ENCODE measurements around the gene FNBP1.
"Not testable (repeated sequence)": the region's sequence is repeated elsewhere in the genome, so short reads cannot be mapped to it uniquely, and the experiment has no call there.

The FNBP1 gene

DNA sequence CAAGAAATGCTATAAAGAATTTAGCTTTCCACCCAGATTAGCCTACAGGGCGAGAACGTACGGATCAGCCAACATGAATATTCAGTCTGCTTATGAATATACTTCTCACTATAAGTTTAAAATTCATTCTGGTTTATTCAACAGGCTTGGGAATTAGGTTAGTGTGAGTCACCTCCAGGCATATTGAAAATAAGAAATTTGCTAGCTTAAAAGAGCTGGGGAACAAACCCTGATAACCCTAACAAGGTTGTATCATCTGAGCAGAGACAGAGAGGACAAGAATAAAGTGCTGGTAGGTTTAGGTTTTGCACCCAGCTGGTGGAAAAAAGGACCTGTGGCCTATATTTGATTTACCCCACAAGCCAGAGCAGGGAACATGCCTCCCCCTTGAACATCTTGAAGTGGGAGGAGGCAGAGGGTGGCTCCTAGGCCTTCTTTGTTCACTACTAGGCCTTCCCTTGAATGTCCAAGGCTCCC, 12.3 kb downstream of the FNBP1 start:
- H3K27ac Mint-ChIP-seq: peak overlapping the region; percentile 95
- peak overlapping the region; percentile 75 for H3K4me3 Mint-ChIP-seq
- H3K36me3 Mint-ChIP-seq: peaks cover 24% of the 10 kb centered on the region
- H3K4me1 Mint-ChIP-seq: peaks cover 91% of the 10 kb centered on the region
- no peaks in the 10 kb centered on the region for H3K27me3 Mint-ChIP-seq
- no peaks in the 10 kb centered on the region for H3K9me3 Mint-ChIP-seq

DNA sequence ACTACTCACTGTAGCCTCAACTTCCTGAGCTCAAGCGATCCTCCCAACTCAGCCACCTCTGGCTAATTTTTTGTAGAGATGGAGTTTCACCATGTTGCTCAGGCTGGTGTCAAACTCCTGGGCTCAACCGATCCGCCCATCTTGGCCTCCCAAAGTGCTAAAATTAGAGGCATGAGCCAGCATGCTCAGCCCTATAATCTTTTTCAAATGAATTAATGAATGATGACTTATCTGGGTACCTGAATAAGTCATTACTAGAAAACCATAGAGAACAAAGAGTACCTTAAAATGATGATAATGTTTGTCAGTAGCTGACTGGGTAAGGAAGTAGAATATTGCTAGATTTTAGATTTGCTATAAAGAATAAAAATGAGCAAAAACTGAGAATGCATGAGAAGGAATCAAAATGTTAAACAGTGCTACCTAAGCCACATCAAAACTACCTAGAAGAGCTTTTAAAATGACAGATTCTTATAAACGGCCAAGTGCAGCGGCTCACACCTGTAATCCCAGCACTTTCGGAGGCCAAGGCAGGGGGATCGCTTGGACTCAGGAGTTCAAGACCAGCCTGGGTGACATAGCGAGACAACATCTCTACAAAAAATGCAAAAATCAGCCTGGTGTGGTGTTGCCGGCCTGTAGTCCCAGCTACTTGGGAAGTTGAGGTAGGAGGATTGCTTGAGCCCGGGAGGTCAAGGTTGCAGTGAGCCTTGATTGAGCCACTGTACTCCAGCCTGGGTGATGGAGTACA, 13.6 kb downstream of the FNBP1 start:
- H3K4me3 Mint-ChIP-seq: peak overlapping the region; percentile 78
- H3K27me3 Mint-ChIP-seq: no peaks in the 10 kb centered on the region
- no peaks in the 10 kb centered on the region for H3K9me3 Mint-ChIP-seq
- peaks cover 22% of the 10 kb centered on the region for H3K36me3 Mint-ChIP-seq
- peaks cover 91% of the 10 kb centered on the region for H3K4me1 Mint-ChIP-seq
- peak overlapping the region; percentile 98 for H3K27ac Mint-ChIP-seq

DNA sequence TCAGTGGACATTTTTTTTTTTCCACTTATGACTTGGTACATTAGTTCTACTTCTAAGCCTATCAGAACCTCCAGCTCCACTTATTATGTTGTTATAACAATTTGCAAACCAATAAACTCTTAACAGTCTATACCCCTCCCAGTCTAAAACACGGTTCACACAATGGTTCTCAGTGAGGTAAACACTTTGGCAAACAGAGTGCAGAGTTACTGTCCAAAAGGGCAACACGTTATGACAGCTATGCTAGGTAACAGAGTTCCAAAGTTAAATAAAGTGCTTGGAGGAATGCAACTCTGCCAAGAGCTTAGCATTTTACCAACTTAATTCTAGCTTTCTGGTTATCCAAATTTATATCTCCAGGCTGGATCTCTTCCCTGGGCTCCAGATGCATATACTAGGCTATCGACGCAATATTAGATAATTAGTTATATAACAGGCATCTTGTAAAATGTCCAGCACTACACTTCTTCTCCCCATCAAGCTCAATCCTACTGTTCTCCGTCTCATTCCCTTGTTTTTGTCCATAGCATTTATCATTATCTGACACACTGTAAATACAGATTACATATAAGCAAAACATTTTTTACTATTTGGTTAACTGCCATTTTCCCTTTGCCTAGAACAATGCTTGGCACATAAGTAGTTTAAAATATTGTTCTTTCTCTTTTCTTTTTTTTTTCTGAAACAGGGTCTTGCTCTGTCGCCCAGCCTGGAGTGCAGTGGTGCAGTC, 14.3 kb downstream of the FNBP1 start:
- H3K27ac Mint-ChIP-seq: peak overlapping the region; percentile 98
- H3K9me3 Mint-ChIP-seq: no peaks in the 10 kb centered on the region
- H3K4me1 Mint-ChIP-seq: peaks cover 96% of the 10 kb centered on the region
- H3K36me3 Mint-ChIP-seq: peaks cover 21% of the 10 kb centered on the region
- H3K4me3 Mint-ChIP-seq: peak overlapping the region; percentile 78
- H3K27me3 Mint-ChIP-seq: no peaks in the 10 kb centered on the region

DNA sequence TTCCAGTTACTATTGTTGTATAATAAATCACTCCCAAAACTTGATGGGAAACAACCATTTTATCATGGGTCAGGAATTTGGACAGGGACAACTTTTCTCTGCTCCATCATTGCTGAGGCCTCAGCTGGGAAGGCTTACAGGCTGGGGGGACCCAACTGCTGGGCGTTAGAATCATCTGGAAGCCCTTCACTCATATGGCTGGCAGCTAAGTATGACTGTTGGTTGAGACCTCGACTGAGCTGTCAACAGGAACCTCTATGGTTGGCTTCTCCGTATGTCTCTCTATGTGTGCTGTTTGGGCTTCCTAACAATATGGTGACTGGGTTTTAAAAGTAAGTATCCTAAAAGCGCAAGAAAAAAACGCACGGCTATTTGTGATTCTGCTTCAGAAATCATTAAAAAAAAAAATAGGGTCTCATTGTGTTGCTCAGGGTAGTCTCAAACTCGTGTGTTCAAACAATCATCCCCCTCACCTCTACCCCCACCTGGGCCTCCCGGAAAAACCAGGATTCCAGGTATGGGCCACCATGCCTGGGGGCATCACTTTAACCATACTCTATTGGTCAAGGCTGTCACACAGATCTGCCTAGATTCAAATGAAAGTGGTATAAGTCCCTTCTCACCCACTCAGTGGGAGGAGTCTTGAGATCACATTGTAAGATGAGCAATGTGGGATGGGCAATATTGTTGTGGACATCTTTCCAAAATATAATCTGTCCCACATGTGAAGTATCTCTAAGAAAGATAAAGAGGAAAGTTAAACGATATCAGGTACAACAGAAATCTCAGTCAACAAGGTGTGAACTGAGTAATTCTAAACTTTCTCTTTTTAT, 15.2 kb downstream of the FNBP1 start:
- Mint-ChIP-seq H3K4me1 (peaks cover 98% of the 10 kb centered on the region), H3K4me3 (peak overlapping the region; percentile 47), H3K27me3 (no peaks in the 10 kb centered on the region), H3K36me3 (peaks cover 19% of the 10 kb centered on the region), H3K27ac (peak overlapping the region; percentile 83), H3K9me3 (no peaks in the 10 kb centered on the region)

DNA sequence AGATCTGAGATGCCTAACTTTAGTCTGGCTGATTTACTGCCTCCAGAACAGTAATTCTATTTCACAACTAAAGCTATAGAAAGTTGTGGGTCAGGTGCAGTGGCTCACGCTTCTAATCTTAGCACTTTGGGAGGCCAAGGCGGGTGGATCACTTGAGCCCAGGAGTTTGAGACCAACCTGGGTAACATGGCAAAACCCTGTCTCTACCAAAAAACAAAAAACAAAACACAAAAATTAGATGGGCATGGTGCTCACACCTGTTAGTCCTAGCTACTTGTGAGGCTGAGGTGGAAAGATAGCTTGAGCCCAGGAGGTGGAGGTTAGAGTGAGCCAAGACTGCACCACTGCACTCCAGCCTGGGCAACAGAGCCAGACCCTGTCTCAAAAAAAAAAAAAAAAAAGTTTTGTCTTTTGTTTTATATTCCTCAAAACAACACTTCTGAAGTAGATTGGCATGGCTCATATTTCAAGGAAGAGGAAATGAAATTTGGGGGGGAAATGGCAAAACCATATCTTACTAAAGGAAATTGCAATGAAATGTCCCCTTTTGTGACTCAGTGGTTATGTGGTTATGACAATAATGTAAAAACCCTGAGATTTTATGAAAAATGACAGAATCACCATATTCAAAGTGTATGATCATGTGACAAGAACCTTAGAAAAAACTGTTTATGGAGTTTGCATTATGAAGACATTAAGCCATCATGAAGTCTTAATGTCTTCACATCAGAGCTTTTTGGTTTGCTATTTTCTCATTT, 16.2 kb downstream of the FNBP1 start:
- H3K27me3 Mint-ChIP-seq: no peaks in the 10 kb centered on the region
- H3K4me1 Mint-ChIP-seq: peaks cover 96% of the 10 kb centered on the region
- peak overlapping the region; percentile 68 for H3K4me3 Mint-ChIP-seq
- H3K27ac Mint-ChIP-seq: peak overlapping the region; percentile 83
- H3K36me3 Mint-ChIP-seq: peaks cover 20% of the 10 kb centered on the region
- no peaks in the 10 kb centered on the region for H3K9me3 Mint-ChIP-seq

DNA sequence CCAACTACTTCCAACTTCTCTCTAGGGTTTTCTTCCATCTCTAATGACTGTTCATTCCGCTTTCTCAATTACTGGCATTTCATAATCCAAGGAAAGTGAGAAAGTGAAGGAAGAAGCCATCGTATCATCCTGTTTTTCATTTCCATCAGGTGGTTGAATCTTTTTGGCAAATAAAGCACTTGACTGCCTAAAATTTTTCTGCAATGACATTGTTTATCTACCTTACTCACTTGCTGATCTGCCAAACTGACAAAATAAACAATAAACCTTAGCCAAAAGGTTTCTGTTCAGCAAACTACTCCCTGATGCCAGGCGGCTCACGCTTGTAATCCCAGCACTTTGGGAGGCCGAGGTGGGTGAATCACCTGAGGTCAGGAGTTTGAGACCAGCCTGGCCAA, 18.4 kb downstream of the FNBP1 start:
- Mint-ChIP-seq H3K4me1 (peaks cover 98% of the 10 kb centered on the region), H3K9me3 (no peaks in the 10 kb centered on the region), H3K27ac (peak overlapping the region; percentile 93), H3K4me3 (peak overlapping the region; percentile 11), H3K36me3 (peaks cover 25% of the 10 kb centered on the region), H3K27me3 (no peaks in the 10 kb centered on the region)

DNA sequence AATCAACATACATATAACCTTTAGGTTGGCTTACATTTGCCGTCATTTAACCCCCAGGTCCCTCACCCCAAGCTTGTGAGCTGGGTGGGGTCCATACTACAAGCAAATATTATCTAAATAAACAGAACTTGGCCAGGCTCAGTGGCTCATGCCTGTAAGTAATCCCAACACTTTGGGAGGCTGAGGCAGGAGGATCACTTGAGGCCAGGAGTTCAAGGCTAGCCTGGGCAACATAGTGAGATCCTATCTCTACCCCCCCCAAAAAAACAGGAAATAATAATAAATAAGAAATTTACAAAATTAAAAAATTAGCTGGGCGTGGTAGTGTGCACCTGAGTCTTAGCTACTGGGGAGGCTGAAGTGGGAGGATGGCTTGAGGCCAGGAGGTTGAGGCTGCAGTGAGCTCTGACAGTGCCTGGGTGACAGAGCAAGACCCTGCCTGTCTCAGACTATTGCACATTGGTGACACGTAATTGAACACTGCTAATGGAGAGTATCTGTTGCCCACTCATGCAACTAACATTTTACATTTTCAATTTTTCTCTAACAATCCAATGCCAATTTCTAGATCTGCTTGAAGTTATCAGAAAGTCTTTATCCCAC, 18.9 kb downstream of the FNBP1 start:
- Mint-ChIP-seq H3K4me1 (peaks cover 97% of the 10 kb centered on the region), H3K36me3 (peaks cover 21% of the 10 kb centered on the region), H3K27ac (peak overlapping the region; percentile 98), H3K27me3 (no peaks in the 10 kb centered on the region), H3K9me3 (no peaks in the 10 kb centered on the region), H3K4me3 (peak overlapping the region; percentile 37)

DNA sequence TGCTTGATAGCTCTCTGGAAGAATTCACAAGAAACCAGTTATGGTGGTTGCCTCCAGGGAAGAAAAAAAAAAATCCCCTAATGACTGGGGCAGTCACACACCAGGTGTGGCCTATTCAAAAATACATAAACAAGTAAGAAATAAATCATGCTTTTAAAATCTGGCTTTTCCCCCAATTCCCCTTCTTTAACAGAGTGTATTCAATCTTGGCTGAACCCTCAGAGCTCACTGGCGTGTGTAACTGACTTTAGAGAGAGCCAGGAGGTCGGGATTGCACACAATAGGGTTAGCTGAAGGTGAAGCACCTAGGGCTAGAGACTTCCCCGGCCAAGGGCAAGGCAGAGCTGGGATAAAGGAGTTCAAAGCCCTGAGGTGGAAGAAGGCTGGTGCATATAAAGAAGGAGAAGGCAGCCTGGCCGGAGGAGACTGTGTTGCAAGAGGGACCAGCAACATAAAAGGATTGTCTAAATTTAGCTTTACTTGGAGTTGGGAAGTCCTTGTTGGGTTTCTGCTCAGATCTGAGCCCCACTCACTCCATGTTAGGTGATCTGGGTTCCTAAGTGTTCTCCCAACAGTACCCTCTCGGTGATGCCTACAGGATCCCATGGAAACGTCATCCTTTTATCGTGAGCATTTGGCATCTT, 19.7 kb downstream of the FNBP1 start:
- peak overlapping the region; percentile 98 for H3K27ac Mint-ChIP-seq
- H3K4me3 Mint-ChIP-seq: peak overlapping the region; percentile 37
- H3K36me3 Mint-ChIP-seq: peaks cover 18% of the 10 kb centered on the region
- no peaks in the 10 kb centered on the region for H3K27me3 Mint-ChIP-seq
- no peaks in the 10 kb centered on the region for H3K9me3 Mint-ChIP-seq
- H3K4me1 Mint-ChIP-seq: peaks cover 91% of the 10 kb centered on the region

DNA sequence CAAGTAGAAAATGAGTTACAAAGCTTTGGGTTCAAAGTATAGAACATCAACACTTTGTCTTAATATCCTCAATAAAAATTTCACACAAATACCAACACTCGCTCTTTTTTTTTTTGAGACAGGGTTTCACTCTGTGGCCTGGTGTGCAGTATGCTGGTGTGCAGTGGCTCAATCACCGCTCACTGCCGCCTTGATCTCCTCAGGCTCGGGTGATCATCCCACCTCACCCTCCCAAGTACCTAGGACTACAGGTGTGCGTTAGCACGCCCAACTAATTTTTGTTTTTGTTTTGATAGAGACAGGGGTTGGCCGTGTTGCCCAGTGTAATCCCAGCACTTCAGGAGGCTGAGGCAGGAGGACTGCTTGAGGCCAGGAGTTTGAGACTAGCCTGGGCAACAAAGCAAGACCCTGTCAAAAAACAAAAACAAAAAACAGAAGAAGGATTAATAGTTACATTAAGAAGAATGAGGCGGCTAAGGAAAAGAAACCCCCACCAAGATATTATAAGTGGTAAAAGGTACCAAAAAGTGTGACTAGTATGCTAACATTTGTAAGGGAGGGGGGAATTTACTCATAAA, 20.3 kb downstream of the FNBP1 start:
- Mint-ChIP-seq H3K4me1 (peaks cover 88% of the 10 kb centered on the region), H3K27me3 (no peaks in the 10 kb centered on the region), H3K4me3 (peak overlapping the region; percentile 58), H3K36me3 (peaks cover 14% of the 10 kb centered on the region), H3K27ac (peak overlapping the region; percentile 98), H3K9me3 (no peaks in the 10 kb centered on the region)

DNA sequence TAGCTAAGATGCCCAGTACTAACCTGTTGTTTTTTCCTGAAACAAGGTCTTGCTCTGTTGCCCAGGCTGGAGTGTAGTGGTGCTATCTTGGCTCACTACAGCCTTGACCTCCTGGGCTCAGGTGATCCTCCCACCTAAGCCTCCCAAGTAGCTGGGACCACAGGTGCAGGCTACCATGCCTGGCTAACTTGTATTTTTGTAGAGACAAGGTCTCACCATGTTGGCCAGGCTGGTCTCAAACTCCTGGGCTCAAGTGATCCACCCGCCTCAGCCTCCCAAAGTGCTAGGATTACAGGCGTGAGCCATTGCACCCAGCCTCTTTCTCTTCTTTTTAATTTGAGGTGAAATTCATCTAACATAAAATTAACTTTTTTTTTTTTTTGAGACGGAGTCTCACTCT, 21.1 kb downstream of the FNBP1 start:
- H3K36me3 Mint-ChIP-seq: peaks cover 12% of the 10 kb centered on the region
- not testable (repeated sequence) for H3K27me3 Mint-ChIP-seq, H3K4me3 Mint-ChIP-seq, H3K9me3 Mint-ChIP-seq
- H3K27ac Mint-ChIP-seq: peak overlapping the region; percentile 62
- H3K4me1 Mint-ChIP-seq: peaks cover 86% of the 10 kb centered on the region

DNA sequence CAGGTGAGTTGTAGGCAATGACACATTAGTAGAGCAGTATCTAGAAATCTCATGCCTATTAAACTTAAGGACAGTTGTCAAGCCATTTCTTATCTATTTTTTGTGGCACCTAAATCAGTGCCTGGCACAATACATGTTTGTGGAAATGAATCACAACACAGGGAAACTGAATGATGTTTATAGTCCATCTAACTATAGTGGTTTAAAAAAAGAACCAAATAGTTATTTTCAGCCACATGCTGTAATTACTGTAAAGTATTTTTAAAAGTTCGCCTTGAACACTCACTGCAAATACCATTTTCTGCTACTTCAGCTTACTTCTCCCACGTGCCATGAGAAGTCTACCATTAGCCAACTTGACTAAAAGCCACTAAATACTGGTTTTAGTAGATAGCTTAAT, 21.9 kb downstream of the FNBP1 start:
- H3K4me3 Mint-ChIP-seq: peak overlapping the region; percentile 61
- peaks cover 86% of the 10 kb centered on the region for H3K4me1 Mint-ChIP-seq
- H3K9me3 Mint-ChIP-seq: no peaks in the 10 kb centered on the region
- H3K36me3 Mint-ChIP-seq: peaks cover 20% of the 10 kb centered on the region
- H3K27me3 Mint-ChIP-seq: no peaks in the 10 kb centered on the region
- H3K27ac Mint-ChIP-seq: peak overlapping the region; percentile 89

DNA sequence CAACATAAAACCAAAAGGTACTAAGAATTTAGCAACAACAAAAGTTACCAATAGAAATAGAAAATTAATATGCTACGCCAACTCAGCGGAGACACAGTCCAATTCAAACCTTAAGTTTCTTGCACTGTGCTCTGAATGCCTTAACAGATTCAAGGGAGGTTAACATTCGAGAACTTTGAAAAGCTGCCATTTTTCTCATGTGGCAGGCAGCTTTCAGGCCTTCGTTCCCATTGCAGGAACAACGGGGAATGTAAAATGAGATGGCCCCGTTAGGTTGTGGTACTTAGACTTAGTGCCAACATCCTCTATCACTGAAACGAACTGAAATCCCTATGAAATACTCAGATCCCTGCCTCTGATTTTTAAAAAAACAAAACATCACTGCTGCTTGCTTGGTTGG, 22.4 kb downstream of the FNBP1 start:
- Mint-ChIP-seq H3K27me3 (no peaks in the 10 kb centered on the region), H3K9me3 (no peaks in the 10 kb centered on the region), H3K27ac (peak overlapping the region; percentile 90), H3K4me3 (peak overlapping the region; percentile 61), H3K36me3 (peaks cover 20% of the 10 kb centered on the region), H3K4me1 (peaks cover 81% of the 10 kb centered on the region)

DNA sequence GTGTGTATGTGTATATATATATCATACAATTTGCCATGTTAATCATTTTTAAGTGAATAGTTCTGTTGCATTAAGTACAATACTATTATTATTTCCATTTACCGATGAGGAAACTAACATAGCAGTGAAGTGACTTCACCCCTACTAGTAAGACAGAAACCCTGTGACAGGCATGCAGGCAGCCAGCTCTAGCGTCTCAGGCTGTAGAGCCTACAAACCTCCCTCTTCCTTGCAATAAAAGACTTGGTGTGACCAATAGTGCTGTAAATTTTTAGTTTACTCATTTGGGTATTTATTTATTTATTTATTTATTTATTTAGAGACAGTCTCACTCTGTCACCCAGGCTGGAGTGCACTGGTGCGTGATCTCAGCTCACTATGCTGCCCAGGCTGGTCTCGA, 24.7 kb downstream of the FNBP1 start:
- H3K36me3 Mint-ChIP-seq: peaks cover 20% of the 10 kb centered on the region
- no peaks in the 10 kb centered on the region for H3K9me3 Mint-ChIP-seq
- H3K4me3 Mint-ChIP-seq: no peak overlapping the region
- peak overlapping the region; percentile 77 for H3K27ac Mint-ChIP-seq
- peaks cover 75% of the 10 kb centered on the region for H3K4me1 Mint-ChIP-seq
- H3K27me3 Mint-ChIP-seq: no peaks in the 10 kb centered on the region

DNA sequence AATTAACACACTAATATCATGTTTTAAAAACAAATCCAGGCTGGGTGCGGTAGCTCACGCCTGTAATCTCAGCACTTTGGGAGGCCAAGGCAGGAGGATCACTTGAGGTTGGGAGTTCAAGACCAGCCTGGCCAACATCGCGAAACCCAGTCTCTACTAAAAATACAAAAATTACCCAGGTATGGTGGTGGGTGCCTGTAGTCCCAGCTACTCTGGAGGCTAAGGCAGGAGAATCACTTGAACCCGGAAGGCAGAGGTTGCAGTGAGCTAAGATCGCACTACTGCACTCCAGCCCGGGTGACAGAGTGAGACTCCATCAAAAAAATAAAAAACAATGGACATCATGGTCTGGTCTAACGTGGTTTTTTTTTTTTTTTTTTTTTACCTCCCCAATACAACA, 25.5 kb downstream of the FNBP1 start:
- not testable (repeated sequence) for H3K27me3 Mint-ChIP-seq, H3K4me3 Mint-ChIP-seq, H3K9me3 Mint-ChIP-seq
- H3K36me3 Mint-ChIP-seq: peaks cover 19% of the 10 kb centered on the region
- H3K27ac Mint-ChIP-seq: peak overlapping the region; percentile 97
- H3K4me1 Mint-ChIP-seq: peaks cover 75% of the 10 kb centered on the region
